GM12878 (cell line): ENCODE results near the gene UNC93B1. TPM values are rescaled to one million over a fixed set of nuclear protein-coding genes. Genes with fewer than 3 reads are reported as not detected.
A peak's percentile ranks its signal among the peaks of the same experiment; 100 is the strongest.

Source experiments
- ATAC-seq: fragments of 200-7000 bp; cut with Tn5 transposase; 3 replicates; pipeline ENCODE4 v1.9.1; 2020; ENCODE audit warnings: mild to moderate bottlenecking, moderate library complexity
- BruUV-seq: library from RNA; stranded (reverse); fragments of 400-500 nt; replicated peaks from 2 replicates; lab custom pipeline; 2021; lab: Mats Ljungman, UMichigan
- CTCF ChIA-PET: fragments of 300-600 bp; sonication (Branson Sonifier 250); formaldehyde crosslinking; extraction: SDS; loops from one replicate; lab custom pipeline; 2021; ENCODE audit warnings: inconsistent platforms; lab: Yijun Ruan, JAX
- POLR2A ChIA-PET: fragments of 350-600 bp; formaldehyde crosslinking; extraction: SDS; loops from one replicate; lab custom pipeline; 2021; ENCODE audit warnings: inconsistent platforms; lab: Charles Lee
- RAD21 ChIA-PET: fragments of 300-600 bp; sonication (Branson Sonifier 250); formaldehyde crosslinking; loops from one replicate; lab custom pipeline; 2023; ENCODE audit warnings: antibody characterized with exemption; ENCODE audit not compliant: unreplicated experiment; lab: Charles Lee
- SMC1A ChIA-PET: fragments of 300-600 bp; sonication (Branson Sonifier 250); formaldehyde crosslinking; loops from one replicate; lab custom pipeline; 2023; ENCODE audit not compliant: unreplicated experiment, uncharacterized antibody; lab: Charles Lee
- DNase-seq: peaks from one replicate; pipeline ENCODE4 v3.0.0-alpha.2; 2011; ENCODE audit warnings: low read depth, low spot score
- FAIRE-seq: peaks from 3 replicates; lab custom pipeline; 2011; peaks lifted over from hg19 to GRCh38; lab: Jason Lieb, UNC
- H2AFZ ChIP-seq: 2 replicates; pipeline ENCODE4 v1.6.0; 2011; ENCODE audit warnings: low read depth, low read length, control low read depth; ENCODE audit not compliant: control insufficient read depth
- H3K27ac ChIP-seq: 2 replicates; pipeline ENCODE4 v1.5.1; 2011; ENCODE audit warnings: control low read depth; ENCODE audit not compliant: control insufficient read depth, insufficient read depth
- H3K27me3 ChIP-seq, 2 experiments: replicated peaks in 1 of 2; 2 replicates each; pipeline versions ENCODE4 v1.6.0 to v1.6.1; 2011; ENCODE audit warnings: low read length in 1 of 2; ENCODE audit not compliant: control insufficient read depth in 2 of 2, insufficient read depth in 2 of 2
- H3K36me3 ChIP-seq, 2 experiments: 2 replicates each; pipeline ENCODE4 v1.5.1; 2011; ENCODE audit warnings: low read length in 1 of 2; ENCODE audit not compliant: control insufficient read depth in 2 of 2, insufficient read depth in 2 of 2
- H3K4me1 ChIP-seq: 2 replicates; pipeline ENCODE4 v1.6.1; 2011; ENCODE audit warnings: mild to moderate bottlenecking, low read length, moderate library complexity, mixed read lengths; ENCODE audit not compliant: control insufficient read depth, insufficient read depth
- H3K4me2 ChIP-seq: 2 replicates; pipeline ENCODE4 v1.6.0; 2011; ENCODE audit warnings: control low read depth; ENCODE audit not compliant: control insufficient read depth, insufficient read depth
- H3K4me3 ChIP-seq: fragments of 200-600 bp; sonication (generic); 2 replicates; pipeline ENCODE4 v1.5.1; 2016
- H3K79me2 ChIP-seq: 2 replicates; pipeline ENCODE4 v1.6.0; 2011; ENCODE audit warnings: low read length; ENCODE audit not compliant: control insufficient read depth, insufficient read depth
- H3K9ac ChIP-seq: 2 replicates; pipeline ENCODE4 v1.8.0; 2011; ENCODE audit warnings: low read length, control low read depth, mixed read lengths; ENCODE audit not compliant: control insufficient read depth, insufficient read depth
- H3K9me3 ChIP-seq: replicated peaks from 3 replicates; pipeline ENCODE4 v1.5.1; 2011; ENCODE audit warnings: mild to moderate bottlenecking, low read length; ENCODE audit not compliant: control insufficient read depth, insufficient read depth
- H4K20me1 ChIP-seq: 2 replicates; pipeline ENCODE4 v1.6.0; 2011; ENCODE audit not compliant: control insufficient read depth, insufficient read depth
- BHLHE40 ChIP-seq, 2 experiments: fragments of 450-650 bp in 1 of 2; IDR thresholded peaks; 2 replicates each; pipeline ENCODE4 v1.6.1; 2011 to 2017; ENCODE audit warnings: low read depth in 2 of 2, borderline replicate concordance in 1 of 2, improper control_type of control experiment in 1 of 2, low read length in 1 of 2, mild to moderate bottlenecking in 1 of 2
- DPF2 ChIP-seq: fragments of 450-650 bp; IDR thresholded peaks from 2 replicates; pipeline ENCODE4 v1.6.1; 2017; ENCODE audit warnings: mild to moderate bottlenecking
- EED ChIP-seq: sonication (generic); IDR thresholded peaks from 2 replicates; pipeline ENCODE4 v1.6.1; 2016; ENCODE audit warnings: antibody characterized with exemption, low read depth
- EP300 ChIP-seq, 2 experiments: fragments of 150-350 bp in 1 of 2; IDR thresholded peaks; 2 replicates each; pipeline ENCODE4 v1.6.1; 2011 to 2012; ENCODE audit warnings: low read depth in 2 of 2, low read length in 2 of 2, borderline replicate concordance in 1 of 2, improper control_type of control experiment in 1 of 2, inconsistent platforms in 1 of 2; ENCODE audit not compliant: control insufficient read depth in 1 of 2
- ETV6 ChIP-seq, 2 experiments: fragments of 450-650 bp in 1 of 2; IDR thresholded peaks in 1 of 2; conservative IDR thresholded peaks in 1 of 2; 2 replicates each; pipeline ENCODE4 v1.6.1; 2014; ENCODE audit warnings: antibody characterized with exemption in 1 of 2, borderline replicate concordance in 1 of 2, low read depth in 1 of 2, mild to moderate bottlenecking in 1 of 2, moderate library complexity in 1 of 2
- MEF2B ChIP-seq: fragments of 450-650 bp; IDR thresholded peaks from 2 replicates; pipeline ENCODE4 v1.6.1; 2018; ENCODE audit warnings: mild to moderate bottlenecking, moderate library complexity; ENCODE audit not compliant: partially characterized antibody, poor library complexity, severe bottlenecking
- MYC ChIP-seq: IDR thresholded peaks from 2 replicates; pipeline ENCODE4 v1.6.1; 2011; ENCODE audit warnings: mild to moderate bottlenecking, low read length, moderate library complexity, inconsistent platforms; ENCODE audit not compliant: insufficient read depth, insufficient replicate concordance, insufficient read length, severe bottlenecking
- NR2F1 ChIP-seq: fragments of 450-650 bp; conservative IDR thresholded peaks from 2 replicates; pipeline ENCODE4 v1.6.1; 2017; ENCODE audit warnings: mild to moderate bottlenecking
- POLR2A ChIP-seq: IDR thresholded peaks from 2 replicates; pipeline ENCODE4 v1.6.1; 2011; ENCODE audit warnings: low read depth, mild to moderate bottlenecking, low read length
- RB1 ChIP-seq: fragments of 450-650 bp; formaldehyde crosslinking; IDR thresholded peaks from 2 replicates; pipeline ENCODE4 v1.6.1; 2017; ENCODE audit warnings: mild to moderate bottlenecking, borderline replicate concordance
- RUNX3 ChIP-seq: IDR thresholded peaks from 2 replicates; pipeline ENCODE4 v1.6.1; 2012; ENCODE audit warnings: low read length, inconsistent platforms
- SIN3A ChIP-seq: IDR thresholded peaks from 2 replicates; pipeline ENCODE4 v1.6.1; 2012; ENCODE audit warnings: low read depth, low read length, improper control_type of control experiment
- SREBF2 ChIP-seq: IDR thresholded peaks from 2 replicates; pipeline ENCODE4 v1.6.1; 2012; ENCODE audit warnings: mild to moderate bottlenecking, low read length
- TCF12 ChIP-seq: IDR thresholded peaks from 2 replicates; pipeline ENCODE4 v1.6.1; 2011; ENCODE audit warnings: low read depth, mild to moderate bottlenecking, low read length
- TCF3 ChIP-seq: IDR thresholded peaks from 2 replicates; pipeline ENCODE4 v1.6.1; 2012; ENCODE audit warnings: low read depth, mild to moderate bottlenecking, low read length, borderline replicate concordance; ENCODE audit not compliant: insufficient read depth
- WGBS: methylation state at CpG from one replicate; pipeline ENCODE4 v1.1.6; 2016; ENCODE audit warnings: low lambda C conversion rate; ENCODE audit not compliant: insufficient replicate concordance, insufficient coverage; ENCODE audit errors: missing lambda C conversion rate; 5-methylcytosine and 5-hydroxymethylcytosine counted together
- in situ Hi-C: fragments of 300-500 bp; cut with MboI; formaldehyde crosslinking; loops from 9 replicates; pipeline ENCODE4 v1.14.3; 2018; ENCODE audit warnings: mixed read lengths
- intact Hi-C: fragments of 100-400 bp; cut with micrococcal nuclease; formaldehyde crosslinking; loops from one replicate; pipeline ENCODE4 v1.14.2; 2022; ENCODE audit not compliant: unreplicated experiment
- polyA plus RNA-seq, 11 experiments: library from polyadenylated mRNA; depleted of rRNA in 4 of 11; unstranded in 6 of 11; stranded (reverse) in 5 of 11; fragments of >200 nt; fragmentation: Nextera tagmentation in 4 of 11; fragmentation: Illumina TruSeq in 1 of 11; extraction: Ambion mirVana in 4 of 11; extraction: Trizol in 1 of 11; gene quantifications; 1 replicate in 1 of 11; 2 replicates in 10 of 11; pipeline versions ENCODE4 v1.2.1 to v1.2.3, GENCODE V29; 2011 to 2016; ENCODE audit warnings: inconsistent platforms in 2 of 11, missing spikeins in 2 of 11, low read depth in 1 of 11
- total RNA-seq, 4 experiments: library from RNA; depleted of rRNA in 3 of 4; stranded (reverse); fragments of >200 nt in 3 of 4; fragmentation: Illumina TruSeq in 1 of 4; extraction: Trizol in 1 of 4; gene quantifications; 2 replicates each; pipeline versions ENCODE4 v1.2.1 to v1.2.3, GENCODE V29; 2013 to 2021
- TF ChIP-seq, protein P1 (sequence below): fragments of 450-650 bp; IDR thresholded peaks from 2 replicates; pipeline ENCODE4 v1.6.1; 2018; ENCODE audit warnings: borderline replicate concordance, mild to moderate bottlenecking; ENCODE audit not compliant: partially characterized antibody
- TF ChIP-seq, protein P2 (sequence below): fragments of 450-650 bp; conservative IDR thresholded peaks from 2 replicates; pipeline ENCODE4 v1.6.1; 2017; ENCODE audit warnings: mild to moderate bottlenecking, moderate library complexity

The UNC93B1 gene
- total and polyA plus RNA-seq, 10 of the 15 experiments (the other 5 are each of a cell fraction or from before 2014, with no cell fraction given) = 1.3 to 79.7 (median 36.3) TPM

DNA sequence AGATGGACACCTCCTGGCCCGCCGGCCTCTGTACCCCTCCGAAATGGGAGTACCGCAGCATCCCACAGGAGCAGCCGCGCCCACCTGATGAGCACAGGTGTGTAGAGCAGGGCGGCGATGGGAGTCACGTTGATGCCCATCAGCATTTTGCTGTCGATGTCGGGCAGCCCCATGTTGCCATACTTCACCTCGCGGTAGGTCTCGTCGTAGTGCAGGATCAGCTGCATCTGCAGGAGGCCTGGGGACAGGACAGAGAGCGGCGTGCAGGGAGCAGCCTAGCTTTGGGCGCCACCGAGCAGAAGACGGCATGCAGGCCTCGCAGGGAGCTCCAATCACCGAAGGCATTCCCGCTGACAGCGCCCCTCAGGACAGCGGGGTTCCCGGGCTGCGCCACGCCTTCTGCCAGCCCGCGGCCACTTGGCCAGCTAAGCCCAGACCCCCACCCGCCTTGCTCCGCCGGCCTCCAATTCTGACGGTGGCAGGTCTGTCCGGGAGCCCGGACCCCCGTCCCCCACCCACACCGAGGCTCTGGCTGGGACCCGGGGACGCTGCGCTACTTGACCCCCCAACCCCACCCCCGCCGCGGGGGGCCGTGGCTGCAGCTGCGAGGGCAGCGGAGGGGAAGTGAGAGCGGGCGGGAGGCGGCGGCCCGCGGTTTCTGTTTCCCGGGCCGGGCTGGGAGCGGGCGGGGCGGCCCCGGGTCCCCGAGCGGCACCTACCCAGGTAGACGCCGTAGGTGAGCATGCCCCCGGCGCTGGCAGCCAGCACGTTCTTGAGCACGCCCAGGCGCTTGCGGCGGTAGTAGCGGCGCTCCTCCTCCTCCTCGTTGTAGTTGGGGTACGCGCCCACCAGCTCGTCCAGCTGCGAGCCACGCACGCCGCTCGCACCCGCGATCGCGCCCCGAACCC is 705 bp downstream of the UNC93B1 start:
- H3K79me2 ChIP-seq = peaks cover 14% of the 10 kb centered on the region
- no TSS peak for BruUV-seq
- SMC1A ChIA-PET = interaction anchor here (0.7 kb wide), 1 partner anchor 9 kb away, joined by 3 read pairs; no protein-coding TSS in a partner anchor
- no peaks in the 10 kb centered on the region; a peak in 1 of 4 replicates for H3K36me3 ChIP-seq
- H4K20me1 ChIP-seq = no peaks in the 10 kb centered on the region
- CTCF ChIA-PET = interaction anchor here (1.0 to 3.5 kb wide), 4 partner anchors 9 to 205 kb away, joined by 3 to 19 read pairs (median 6); no protein-coding TSS in a partner anchor
- peak overlapping the region; percentile 78 for H3K27ac ChIP-seq
- H3K27me3 ChIP-seq = no peaks in the 10 kb centered on the region
- no peak for DNase-seq
- H3K4me3 ChIP-seq = peak overlapping the region; percentile 92
- WGBS = under 1% methylated on average over 52 of the region's 86 CpGs
- H3K4me2 ChIP-seq = peak overlapping the region; percentile 90
- no peak for FAIRE-seq
- H3K4me1 ChIP-seq = peaks cover 42% of the 10 kb centered on the region
- peak; percentile 63 for ATAC-seq
- RAD21 ChIA-PET = no interaction called here
- POLR2A ChIA-PET = interaction anchor here (1.1 to 3.0 kb wide), 2 partner anchors 35 to 116 kb away, joined by 3 to 11 read pairs; partner anchors contain the start of gene TCIRG1
- intact Hi-C loops (loop anchor here (5.0 to 10.0 kb wide), 3 partner anchors 34 to 204 kb away; partner anchors contain the start of genes CHKA and TCIRG1), in situ Hi-C loops (no loop called here)
- H2AFZ ChIP-seq = no peak overlapping the region
- no peaks in the 10 kb centered on the region for H3K9me3 ChIP-seq
- peak overlapping the region; percentile 69 for H3K9ac ChIP-seq
- TF ChIP-seq RUNX3 (peak; percentile 55), BHLHE40 (IDR thresholded peaks at IDR 0.05; ENCODE audit: borderline replicate concordance in 1 of 2, low read depth in 2 of 2, low read length in 1 of 2) (peak in 1 of 2 experiments; percentile 81; a peak in 3 of 4 replicates), EED (no peak), RB1 (no peak), TCF12 (peak; percentile 89), ETV6 (conservative IDR thresholded peaks at IDR 0.05 in 1 of 2, IDR thresholded peaks at IDR 0.05 in 1 of 2; ENCODE audit: borderline replicate concordance in 1 of 2, low read depth in 1 of 2) (0 out of 4 replicates have a peak, but pooled peaks of 1 of the 2 experiments have one; percentile 37), TCF3 (peak; percentile 87), POLR2A (peak; percentile 49; the same call in 1 of the 2 replicates), SIN3A (0 out of 2 replicates have a peak, but pooled peaks have one; percentile 38), NR2F1 (peak; percentile 57), DPF2 (peak; percentile 52; the same call in 1 of the 2 replicates), MEF2B (peak; percentile 9), MYC (peak; percentile 57), SREBF2 (no peak), EP300 (IDR thresholded peaks at IDR 0.05; ENCODE audit: borderline replicate concordance in 1 of 2, control insufficient read depth in 1 of 2, low read depth in 2 of 2, low read length in 2 of 2) (no peak)
- TF ChIP-seq, protein P1, sequence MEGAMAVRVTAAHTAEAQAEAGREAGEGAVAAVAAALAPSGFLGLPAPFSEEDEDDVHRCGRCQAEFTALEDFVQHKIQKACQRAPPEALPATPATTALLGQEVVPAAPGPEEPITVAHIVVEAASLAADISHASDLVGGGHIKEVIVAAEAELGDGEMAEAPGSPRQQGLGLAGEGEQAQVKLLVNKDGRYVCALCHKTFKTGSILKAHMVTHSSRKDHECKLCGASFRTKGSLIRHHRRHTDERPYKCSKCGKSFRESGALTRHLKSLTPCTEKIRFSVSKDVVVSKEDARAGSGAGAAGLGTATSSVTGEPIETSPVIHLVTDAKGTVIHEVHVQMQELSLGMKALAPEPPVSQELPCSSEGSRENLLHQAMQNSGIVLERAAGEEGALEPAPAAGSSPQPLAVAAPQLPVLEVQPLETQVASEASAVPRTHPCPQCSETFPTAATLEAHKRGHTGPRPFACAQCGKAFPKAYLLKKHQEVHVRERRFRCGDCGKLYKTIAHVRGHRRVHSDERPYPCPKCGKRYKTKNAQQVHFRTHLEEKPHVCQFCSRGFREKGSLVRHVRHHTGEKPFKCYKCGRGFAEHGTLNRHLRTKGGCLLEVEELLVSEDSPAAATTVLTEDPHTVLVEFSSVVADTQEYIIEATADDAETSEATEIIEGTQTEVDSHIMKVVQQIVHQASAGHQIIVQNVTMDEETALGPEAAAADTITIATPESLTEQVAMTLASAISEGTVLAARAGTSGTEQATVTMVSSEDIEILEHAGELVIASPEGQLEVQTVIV = no peak
- TF ChIP-seq, protein P2, sequence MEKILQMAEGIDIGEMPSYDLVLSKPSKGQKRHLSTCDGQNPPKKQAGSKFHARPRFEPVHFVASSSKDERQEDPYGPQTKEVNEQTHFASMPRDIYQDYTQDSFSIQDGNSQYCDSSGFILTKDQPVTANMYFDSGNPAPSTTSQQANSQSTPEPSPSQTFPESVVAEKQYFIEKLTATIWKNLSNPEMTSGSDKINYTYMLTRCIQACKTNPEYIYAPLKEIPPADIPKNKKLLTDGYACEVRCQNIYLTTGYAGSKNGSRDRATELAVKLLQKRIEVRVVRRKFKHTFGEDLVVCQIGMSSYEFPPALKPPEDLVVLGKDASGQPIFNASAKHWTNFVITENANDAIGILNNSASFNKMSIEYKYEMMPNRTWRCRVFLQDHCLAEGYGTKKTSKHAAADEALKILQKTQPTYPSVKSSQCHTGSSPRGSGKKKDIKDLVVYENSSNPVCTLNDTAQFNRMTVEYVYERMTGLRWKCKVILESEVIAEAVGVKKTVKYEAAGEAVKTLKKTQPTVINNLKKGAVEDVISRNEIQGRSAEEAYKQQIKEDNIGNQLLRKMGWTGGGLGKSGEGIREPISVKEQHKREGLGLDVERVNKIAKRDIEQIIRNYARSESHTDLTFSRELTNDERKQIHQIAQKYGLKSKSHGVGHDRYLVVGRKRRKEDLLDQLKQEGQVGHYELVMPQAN = peak; percentile 45; the same call in 1 of the 2 replicates
